ENCODE measurements around the gene ABCC4. TPM values are rescaled to one million over a fixed set of nuclear protein-coding genes. Genes with fewer than 3 reads are reported as not detected.
"Not testable (repeated sequence)": the region's sequence is repeated elsewhere in the genome, so short reads cannot be mapped to it uniquely, and the experiment has no call there.

Gene ABCC4
- polyA plus RNA-seq, 12 donors = 2.2 to 4.9 (median 3.1) TPM; not detected in 1

DNA sequence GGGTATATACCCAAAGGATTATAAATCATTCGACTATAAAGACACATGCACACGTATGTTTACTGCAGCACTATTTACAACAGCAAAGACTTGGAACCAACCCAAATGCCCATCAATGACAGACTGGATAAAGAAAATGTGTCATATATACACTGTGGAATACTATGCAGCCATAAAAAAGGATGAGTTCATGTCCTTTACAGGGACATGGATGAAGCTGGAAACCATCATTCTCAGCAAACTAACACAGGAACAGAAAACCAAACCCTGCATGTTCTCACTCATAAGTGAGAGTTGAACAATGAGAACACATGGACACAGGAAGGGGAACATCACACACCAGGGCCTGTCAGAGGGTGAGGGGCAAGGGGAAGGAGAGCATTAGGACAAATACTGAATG lies 102.6 kb downstream of the ABCC4 start:
- not testable (repeated sequence) for DNase-seq

DNA sequence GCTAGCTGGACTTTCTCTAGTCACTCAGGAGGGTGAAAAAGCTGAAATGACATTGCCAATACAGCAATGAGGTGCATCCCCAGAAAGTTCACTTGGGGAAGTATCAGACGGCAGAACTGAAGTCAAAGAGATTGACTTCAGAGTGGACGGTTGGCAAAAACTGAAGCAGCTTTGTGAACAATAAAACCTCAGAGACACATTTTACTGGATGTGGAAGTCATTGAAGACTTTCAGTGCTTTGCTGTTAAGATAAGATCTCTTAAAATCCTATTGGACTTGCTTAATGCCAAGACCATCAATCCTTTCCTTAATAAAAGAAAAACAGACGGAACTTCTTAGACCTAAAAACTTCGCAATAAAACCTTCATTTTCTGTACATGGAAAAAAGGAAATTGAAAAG lies 103.7 kb downstream of the ABCC4 start:
- DNase-seq = no peak

DNA sequence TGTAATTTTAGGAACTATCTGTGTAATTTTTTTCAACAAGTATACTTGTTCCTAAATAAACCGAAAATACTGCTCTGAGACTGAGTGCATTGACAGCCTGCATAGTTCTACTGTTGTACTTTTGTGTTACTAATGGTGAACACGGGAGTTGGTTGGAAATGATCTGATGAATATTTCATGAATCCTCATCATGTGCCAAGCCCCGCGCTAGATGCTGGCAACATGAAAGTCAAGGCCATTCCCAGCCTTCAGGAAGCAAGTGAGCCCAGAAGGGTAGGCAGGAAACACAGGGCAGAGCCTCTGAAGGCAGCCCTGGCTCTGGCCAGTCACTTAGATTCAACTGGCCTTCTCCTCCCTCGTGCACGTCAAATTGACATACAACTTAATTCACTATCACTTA lies 106.1 kb downstream of the ABCC4 start:
- DNase-seq = no peak

DNA sequence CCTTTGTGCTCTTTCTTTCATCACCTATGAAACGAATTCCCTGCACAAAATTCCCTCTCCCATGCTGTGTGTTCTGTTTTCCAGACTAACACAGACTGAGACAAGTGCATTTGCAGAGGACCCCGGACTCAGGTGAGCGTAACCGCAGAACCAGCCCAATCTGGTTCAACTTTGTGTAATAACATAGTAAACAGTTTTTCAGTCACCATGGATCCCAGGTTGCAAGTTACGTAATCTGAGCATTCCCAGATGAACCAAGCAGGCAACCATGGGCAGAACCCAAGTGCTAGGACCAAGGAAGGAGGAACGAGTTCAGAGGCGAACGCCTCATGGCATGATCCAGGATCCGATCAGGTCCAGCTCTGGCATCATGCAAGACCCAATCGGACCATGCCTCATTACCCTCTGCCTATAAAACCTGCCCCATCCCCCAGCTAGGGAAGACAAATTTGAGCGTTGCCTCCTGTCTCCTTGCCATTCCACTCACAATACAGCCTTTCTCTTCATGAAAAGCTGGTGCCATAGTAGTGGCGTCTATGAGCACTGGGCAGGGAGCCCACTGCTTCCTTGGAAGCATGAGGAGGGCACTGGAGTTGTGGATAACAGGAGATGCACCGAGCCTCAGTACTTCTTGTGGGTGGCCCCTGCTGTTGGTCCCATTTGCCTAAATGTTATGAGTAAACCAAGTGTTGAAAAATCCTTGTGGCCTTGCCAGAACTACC lies 107.6 kb downstream of the ABCC4 start:
- DNase-seq = no peak

DNA sequence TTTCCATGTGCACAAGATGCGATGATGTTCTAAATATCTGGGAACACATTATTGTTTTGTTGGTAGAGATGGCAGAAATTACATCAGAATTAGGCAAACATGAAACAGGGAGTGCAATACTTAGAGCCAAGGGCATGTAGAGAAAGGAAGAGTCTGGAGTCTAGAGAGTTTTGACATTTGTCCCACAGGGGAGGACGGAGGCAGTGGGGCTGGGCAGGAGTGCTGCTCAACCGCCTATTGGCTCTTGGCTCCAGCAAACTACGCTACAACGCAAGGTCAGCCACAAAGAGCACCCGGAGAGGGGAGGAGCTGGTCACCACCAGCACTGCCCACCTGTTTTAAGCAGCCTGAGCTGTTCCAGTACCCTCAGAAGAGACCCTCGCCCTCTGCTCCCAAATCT lies 108.3 kb downstream of the ABCC4 start:
- no peak for DNase-seq

DNA sequence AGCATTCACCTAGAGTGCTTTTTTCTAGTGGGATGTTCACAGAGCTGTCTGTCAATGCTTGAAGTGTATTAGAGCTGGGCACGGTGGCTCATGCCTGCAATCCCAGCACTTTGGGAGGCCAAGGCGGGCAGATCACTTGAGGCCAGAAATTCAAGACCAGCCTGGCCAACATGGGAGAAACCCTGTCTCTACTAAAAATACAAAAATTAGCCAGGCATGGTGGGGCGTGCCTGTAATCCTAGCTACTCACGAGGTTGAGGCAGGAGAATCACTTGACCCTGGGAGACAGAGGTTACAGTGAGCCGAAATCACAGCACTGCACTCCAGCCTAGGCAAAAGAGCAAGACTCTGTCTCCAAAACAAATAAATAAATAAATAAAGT lies 108.7 kb downstream of the ABCC4 start:
- not testable (repeated sequence) for DNase-seq

DNA sequence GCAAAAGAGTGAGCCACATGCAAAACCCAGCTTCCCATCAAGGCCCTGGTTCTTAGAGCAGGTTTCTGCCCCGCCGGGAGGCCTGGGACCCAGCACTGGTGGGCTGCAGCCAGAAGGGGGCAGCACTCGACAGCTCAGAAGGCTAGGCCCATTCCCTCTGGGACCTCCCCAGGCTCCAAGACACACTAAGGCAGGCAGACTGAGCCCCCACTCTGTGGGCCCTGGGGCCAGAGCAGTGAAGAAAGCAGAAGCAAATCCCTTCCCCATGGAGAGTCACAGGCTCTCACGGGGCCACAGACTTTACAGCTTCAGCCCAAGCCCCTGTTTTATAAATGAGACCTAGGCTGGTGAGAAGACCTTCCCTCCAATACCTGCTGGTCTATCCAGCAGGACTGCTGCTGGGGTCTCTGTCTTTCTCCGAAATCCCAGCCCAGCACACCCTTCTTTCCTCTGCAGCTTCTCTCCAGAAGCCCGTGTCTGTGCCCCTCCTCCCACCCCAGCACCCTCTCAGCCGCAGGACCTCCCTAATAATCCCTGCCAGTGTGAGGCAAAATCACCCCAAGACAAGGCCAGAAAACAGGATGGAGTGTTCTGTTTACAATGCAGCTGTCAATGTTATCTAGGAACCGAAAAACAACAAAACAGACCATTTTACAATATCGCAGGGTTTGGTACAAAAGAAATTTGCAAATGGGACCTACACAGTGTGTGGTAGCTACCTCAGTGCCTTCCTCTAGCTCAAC lies 109.3 kb downstream of the ABCC4 start:
- DNase-seq = peak; percentile 50

DNA sequence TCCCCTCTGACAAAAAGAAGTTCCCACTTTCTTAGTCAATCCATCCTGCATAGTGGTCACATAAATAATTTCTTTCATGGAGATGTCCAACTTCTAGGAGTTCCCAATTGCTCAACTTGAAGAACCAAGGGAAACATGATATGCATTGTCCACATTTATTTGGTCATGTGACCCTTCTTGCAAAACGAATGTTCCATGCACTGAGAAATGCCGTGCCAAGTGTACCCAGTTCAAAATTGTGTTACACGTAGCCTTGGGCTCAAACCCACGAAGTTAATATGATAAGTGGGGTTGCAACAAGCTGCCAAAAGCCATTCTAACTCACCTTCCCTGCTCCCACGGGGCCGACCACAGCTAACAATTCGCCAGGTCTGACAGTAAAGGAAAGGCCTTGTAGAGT lies 113.1 kb downstream of the ABCC4 start:
- DNase-seq = no peak

DNA sequence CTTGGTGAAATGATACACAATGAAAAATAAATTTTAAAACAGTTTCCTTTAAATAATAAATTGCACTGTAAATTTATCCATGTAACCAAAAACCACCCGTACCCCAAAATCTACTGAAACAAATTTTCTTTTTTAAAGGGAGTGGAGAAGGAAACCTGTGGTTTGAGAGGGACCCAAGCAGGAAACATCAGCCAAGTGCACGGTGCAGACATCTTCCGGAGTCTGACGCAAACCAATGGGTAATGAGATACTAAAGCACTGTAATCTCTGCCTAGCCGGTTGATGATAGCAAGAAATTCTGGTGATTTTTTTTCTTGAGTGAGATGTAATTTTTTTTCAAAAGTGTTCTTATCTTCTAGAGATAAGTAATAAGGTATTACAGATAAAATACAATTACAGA lies 115.4 kb downstream of the ABCC4 start:
- DNase-seq = no peak

DNA sequence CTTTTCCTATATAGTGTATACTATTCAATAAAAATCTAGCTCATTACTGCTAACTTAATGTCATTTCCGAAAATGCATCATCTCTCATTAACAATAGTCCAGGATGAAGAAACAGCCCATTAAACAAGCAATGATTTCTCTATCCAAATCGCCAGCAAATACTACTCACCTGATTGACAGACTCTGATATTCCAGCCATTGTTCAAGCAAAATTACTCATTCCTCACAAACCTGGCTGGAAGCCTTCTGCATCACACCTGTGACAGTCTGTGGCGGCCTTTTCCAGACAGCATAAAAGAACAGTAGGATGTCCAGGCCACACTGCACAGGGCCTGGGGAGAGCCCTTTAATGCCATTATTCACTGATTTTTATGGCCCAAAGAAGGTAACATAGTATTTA lies 115.9 kb downstream of the ABCC4 start:
- DNase-seq = no peak

DNA sequence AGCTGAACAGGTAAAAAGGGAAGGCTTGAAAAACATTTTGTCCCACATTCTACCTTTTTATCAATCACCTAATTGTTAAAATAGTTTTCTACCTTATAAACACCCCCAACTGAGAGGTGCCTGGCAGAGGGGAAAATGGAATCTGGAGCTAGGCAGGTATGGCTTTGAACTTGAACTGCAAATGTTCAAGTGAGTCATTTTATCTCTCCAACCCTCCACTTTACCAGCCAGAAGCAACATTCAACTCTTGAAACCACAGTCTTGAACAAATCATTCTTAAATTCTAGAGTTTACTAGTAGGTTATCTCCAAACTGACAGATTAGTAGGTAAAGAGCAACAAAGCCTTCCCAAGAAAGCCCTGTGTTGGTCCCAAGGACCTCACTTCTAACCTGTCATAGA lies 116.9 kb downstream of the ABCC4 start:
- DNase-seq = no peak

DNA sequence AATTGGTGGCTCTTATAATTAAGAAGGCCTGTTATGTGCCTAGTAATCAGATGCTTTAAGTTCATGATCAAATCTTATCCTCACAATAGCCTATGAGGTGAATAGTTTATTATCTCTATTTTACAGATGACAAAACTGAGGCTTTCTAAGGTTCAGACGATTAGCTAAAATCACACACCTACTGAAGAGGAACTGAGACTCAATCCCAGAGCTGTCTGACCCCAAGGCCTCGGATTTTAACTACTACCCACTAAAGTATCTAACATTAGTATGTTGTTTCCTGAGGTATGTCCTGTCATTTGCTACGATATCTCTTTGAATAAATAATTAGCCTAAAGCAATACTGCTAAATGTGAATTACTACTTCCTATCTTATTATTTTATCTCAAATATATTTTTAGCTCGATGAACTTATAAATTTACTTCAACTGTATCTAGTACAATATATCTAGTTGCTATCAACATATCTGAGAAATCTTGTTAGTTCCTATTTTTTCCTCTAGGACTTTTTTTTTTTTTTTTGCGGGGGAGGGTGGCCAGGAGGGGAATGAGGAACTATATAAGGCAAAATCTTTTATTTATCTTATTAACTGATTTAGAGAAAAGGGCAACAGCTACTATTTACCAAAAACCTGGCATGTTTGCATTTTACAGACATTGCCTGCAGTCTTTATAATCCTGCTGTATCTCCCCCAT lies 118.5 kb downstream of the ABCC4 start:
- DNase-seq = no peak

DNA sequence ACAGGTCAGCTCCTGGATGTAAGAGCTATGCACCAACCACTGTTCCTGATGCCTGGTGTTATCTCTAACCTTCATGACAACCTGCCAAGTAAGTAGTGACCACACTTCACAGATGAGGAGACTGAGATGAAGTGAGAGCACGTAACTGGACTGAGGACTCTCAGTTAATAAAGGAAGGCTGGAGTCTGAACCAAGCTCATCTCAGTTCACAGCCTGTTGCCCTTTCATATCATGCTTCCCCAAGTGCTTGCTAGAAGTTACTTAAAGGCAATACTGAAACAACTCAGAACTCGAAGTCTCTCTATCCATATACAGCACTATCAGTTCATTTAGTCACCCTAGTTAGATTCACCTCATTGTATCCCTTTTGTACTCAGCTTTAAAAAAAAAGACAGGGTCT lies 119.7 kb downstream of the ABCC4 start:
- no peak for DNase-seq

DNA sequence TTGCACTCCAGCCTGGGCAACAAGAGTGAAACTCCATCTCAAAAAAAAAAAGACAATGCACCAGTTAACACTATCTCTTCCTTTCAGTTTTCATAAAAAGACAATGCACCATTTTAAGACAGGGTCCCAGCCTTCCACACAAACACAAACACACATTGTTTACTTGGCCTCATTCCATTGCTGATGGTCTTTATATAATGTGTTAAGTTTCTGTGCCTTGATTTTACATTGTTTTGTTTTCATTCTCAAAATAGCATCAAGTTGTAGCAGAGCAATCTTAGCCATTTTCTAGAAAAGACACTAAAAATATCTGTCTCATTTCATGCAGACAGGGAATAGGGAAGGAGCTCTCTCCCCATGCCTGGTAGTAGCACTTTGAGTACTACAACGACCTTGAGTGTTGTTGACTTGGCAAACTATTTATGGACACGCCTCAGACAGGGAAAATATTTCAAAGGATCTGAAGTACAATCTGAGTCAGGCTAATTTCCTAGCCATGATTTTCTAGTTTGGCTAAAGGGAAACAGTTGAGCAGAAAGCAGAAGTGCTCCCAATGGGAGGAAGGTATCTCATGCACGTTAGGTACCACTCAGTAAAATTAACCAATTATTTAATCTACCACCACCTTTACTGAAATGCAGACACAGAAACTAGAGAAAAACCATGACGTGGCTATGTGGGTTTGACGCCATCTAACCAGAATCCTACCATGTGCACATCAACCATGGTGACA lies 120.6 kb downstream of the ABCC4 start:
- no peak for DNase-seq

DNA sequence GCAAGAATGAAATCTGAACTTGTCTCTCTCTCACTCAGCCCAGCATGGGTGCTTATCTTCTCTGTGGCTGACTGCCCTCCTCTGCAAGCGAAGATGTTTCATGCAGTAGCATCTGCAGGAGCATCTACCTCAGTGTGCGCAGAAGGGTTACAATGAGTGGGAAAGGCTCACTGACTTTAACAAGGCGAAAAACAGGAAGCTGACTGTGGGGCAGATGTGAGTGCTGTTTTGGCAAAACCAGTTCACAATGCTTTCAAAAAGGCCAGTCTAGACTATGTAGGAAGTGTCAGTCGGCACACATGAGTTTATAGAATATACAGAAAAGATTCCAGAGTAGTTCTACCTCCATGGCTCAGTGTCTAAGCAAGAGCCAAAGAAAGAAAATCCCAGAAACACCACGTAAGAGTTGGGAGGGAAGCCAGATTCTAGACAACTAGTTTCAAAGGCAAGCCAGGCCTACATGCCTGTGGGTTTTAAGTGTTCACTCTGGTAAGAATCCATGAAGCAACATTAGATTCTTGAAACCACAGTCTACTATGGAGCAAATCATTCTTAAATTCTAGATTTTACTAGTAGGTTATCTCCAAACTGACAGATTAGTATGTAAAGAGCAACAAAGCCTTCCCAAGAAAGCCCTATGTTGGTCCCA lies 124.5 kb downstream of the ABCC4 start:
- no peak for DNase-seq

DNA sequence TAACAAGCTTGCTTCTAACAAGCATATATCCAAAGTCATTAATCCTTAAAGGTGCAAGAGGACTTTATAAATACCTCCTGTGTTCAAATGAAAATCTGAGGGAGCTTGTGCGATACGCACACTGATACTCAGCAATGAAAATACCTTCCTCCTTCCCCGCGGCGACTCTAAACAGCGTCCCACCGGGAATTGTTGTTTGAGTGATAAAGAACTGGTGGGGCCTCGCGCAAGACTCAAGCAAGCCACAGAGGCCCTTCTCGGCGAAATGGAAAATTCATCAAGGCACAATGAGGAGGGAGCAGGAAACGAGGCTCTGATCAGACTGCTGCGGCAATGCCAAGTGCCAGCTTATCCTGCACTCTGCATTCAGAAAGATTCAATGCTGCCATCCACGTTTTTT lies 126.7 kb downstream of the ABCC4 start:
- no peak for DNase-seq

DNA sequence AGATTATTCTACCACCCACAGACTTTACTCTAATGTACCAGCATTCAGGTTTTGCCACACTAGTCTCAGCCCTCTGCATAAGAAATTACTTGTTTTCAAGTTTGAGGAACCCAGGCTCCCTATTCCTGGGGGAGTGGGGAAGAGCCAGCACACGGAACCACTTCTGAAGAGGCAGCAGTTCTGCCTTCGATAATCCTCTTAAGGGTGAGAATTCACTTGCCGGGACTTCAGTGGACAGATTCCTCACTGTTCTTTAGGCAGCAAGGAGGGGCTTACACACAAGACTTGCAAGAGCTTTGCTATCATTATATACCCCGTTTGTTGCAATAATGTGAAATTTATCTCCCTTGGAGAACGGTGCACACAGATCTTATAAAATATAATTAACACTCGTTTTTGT lies 133.1 kb downstream of the ABCC4 start:
- no peak for DNase-seq

DNA sequence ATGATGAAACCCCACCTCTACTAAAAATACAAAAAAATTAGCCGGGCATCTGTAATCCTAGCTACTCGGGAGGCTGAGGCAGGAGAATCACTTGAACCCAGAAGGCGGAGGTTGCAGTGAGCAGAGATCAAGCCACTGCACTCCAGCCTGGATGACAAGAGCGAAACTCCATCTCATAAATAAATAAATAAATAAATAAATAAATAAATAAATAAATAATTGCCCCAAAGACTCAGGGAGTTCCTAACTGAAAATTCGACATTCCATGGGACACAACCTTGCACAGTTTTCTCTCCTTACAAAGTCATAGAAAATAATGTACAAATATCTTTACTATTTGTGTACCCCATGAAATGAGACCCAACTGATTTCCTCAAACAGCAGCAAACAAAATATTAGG lies 134.2 kb downstream of the ABCC4 start:
- not testable (repeated sequence) for DNase-seq

DNA sequence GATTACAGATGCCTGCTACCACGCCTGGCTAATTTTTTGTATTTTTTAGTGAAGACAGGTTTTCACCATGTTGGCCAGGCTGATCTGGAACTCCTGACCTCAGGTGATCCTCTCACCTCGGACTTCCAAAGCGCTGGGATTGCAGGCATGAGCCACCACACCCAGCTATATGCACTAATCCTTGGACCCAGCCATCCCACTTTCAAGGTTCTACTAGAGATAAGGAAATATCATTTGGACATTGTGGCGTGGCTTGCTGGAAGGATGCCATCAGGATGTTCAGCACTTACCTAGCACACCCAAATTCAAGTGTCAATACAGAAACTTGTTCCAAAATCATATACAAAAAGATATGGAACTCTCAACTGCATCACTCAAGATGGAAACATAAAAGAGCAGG lies 136.4 kb downstream of the ABCC4 start:
- no peak for DNase-seq

DNA sequence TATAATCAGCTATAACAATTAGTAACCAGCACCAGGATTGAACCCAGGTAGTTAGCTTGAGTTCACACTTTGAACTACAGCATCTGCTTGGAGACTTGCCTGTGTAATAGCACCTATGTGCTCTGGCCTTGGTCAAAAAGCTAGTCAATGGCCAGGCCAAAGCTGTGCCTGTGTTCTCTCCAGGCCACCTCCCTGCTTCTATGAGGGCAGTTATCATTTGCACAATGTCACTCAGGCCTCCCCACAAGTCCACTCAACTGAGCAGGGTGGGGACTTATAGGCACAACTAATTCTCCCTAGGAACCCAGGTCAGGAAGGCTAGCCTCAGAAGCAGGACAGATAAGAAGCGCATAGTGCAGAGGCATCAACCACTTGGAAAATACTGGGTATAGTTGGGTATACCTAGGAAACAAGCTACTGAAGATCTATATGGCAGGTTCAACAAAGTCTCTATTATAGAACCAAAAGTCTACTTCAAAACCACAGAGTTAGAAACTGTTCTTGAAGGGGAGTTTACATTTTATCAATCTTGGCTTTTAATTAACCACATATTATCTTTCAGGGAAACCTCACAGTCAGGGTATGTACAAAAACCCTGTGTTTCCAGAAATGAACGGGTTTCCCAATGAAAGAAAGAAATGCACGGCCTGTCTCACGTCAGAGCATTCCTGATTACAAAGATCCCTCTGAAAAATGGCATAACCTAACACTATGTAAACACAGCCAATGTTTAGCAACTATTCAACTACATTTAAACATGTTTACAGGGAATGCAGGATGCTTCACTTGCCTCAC lies 140.9 kb downstream of the ABCC4 start:
- DNase-seq = no peak

DNA sequence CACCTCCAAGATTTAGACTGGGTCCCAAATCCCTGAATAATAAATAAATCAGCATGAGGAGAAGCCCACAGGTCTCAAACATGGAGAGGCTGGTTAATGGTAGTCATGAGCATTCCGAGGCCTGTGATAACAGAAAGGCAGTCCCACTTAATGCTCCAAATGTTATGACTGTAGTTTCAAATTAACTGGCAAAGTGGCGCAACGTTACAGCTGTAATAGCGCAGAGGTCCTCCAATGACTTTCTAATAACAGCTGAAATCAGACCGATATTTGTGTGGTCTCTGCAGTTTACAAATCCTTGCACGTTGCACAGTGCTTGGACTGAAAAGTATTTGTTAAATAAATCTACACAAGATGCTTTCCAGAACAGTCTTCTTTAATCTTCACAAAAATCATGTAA lies 141.8 kb downstream of the ABCC4 start:
- no peak for DNase-seq

All from muscle of arm (tissue), 12 donors.